Posterior vena cava (tissue), 2 donors: ENCODE measurements around the gene TP53AIP1. TPM values are rescaled to one million over a fixed set of nuclear protein-coding genes. Genes with fewer than 3 reads are reported as not detected.
A peak's percentile ranks its signal among the peaks of the same experiment; 100 is the strongest.

Experiments
- DNase-seq: peaks from one replicate; pipeline ENCODE4 v3.0.0-alpha.2; 2020; ENCODE audit warnings: low spot score
- intact Hi-C, 2 donors: fragments of 100-400 bp; cut with DNase I; formaldehyde crosslinking; loops; one replicate each; pipeline versions ENCODE4 v1.14.1 to v1.14.2; 2022 to 2023
- long read RNA-seq, 2 donors: library from polyadenylated mRNA; unstranded; transcript quantifications; one replicate each; pipeline ENCODE4 v2.0.0, GENCODE V29; 2020 to 2021
- total RNA-seq, 2 donors: library from RNA; stranded (reverse); fragmentation: NEBNext Ultra II Directional; extraction: Animal tissue kit (Norgen Biotek cat#: 25700); gene quantifications; one replicate each; pipeline ENCODE4 v1.2.1, GENCODE V29; 2021
- donor health status: DM: yes; HTN: yes; CAD: no.
- donor health status: DM: yes; HTN: yes; CAD: no.

Gene TP53AIP1, protein sequence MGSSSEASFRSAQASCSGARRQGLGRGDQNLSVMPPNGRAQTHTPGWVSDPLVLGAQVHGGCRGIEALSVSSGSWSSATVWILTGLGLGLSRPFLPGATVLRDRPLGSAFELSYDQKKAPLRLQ
- not detected for total RNA-seq
- long read RNA-seq, donor 1: 0 reads
- long read RNA-seq, donor 2: 0 reads

DNA sequence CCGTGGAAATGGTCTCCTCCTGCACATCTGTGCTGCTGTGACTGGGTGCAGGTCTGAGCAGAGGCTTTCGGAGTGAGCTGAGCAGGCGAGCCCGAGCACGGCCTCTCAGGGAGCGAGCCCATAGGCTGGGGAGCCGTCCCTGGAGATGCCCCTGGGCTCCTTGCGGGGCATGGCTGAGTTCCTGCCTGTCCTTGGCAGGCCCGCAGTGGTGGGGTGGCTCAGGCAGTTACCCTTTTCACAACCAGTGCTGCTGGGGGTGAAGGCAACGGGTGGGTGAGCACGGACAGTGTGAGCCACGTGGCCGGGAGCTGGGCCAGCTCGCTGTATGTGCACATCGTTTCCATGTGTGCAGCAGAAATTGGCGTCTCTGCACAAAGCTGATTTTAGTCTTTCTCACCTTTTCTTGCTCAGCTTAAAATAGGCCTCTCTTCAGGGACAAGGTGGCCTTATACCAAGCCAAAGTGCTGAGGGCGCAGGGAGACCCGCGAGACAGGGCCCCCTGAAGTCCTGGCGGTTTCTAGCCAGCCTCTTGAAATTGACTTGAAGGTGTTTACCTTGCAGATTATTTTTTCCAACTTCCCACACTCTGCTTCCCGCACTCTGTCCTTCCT is at the start of gene TP53AIP1:
Gene TP53AIP1 (minus strand): TSS at position 55 of the 611 bp plus-strand sequence. CDS start 5,053 bp downstream, outside the sequence.
- DNase-seq: peak; percentile 66
- intact Hi-C loops: no loop called here

DNA sequence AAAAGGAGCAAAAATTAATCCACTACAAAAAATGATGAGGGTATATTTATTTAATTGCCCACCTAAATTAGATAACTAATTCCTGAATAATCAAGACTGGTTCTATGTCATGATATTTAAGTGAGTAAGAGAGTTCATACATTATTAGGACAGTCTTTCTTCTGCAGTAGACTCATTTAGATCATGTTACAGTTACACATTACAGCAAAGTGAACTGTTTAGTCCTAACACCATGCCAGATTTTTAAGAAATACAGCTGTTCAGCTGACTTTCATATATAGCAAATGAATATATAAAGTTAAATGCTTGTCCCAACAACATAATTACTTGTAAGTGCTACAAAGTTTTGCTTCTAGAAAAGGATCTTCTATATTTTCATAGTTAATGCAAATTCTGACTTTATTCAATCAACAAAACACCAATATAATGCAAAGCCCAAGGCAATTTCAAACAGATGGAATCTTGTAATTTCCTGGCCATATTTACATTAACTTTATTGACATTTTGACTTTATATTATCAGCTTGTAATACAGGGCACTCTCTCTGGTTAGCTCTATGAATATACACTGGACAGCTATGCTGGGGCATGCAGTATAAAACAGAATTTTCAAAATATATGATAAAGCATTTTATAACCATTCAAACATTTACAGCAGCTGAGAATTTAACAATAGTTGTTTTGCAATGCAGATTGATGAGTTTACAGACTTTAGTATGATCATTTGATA is 45.7 kb upstream of the TP53AIP1 start:
- DNase-seq: no peak
- intact Hi-C loops: no loop called here

DNA sequence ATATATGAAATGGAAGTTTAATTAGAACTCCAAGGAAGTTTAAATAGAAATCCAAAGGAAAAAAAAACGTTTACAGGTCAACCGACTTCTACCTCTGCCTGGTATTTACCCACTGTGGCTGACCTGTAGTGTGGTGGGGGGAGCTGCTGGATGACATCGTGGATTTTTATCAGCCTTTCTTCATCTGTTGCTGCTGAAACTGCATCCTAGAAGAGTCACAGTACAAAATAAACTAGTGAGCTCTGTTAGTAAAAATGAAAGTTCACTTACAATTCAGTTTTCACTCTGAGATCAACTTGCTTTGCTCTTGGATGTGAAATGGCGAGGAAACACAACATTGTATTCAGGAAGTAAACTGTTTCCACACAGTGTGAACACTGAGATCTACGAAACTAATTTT is 43.2 kb upstream of the TP53AIP1 start:
- intact Hi-C loops: no loop called here
- no peak for DNase-seq

DNA sequence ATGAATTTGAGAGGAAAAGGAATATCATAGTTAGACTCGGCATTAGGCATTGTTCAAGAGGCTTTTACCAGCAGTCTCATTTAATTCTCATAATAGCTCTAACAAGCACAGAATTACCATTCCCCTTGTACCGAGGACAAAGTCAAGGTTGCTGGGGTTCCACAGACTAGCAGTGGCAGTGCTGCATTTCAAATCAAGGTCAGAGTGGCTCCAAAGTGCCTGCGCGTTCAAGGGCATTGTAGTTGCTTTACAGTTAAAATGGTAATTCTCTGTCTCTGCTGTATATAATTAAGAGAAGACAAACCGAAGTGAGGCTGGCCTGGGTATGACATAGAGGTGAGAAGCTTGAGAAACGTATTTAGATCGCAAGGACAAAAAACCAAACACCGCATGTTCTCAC is 40.4 kb upstream of the TP53AIP1 start:
- no peak for DNase-seq
- intact Hi-C loops: no loop called here

DNA sequence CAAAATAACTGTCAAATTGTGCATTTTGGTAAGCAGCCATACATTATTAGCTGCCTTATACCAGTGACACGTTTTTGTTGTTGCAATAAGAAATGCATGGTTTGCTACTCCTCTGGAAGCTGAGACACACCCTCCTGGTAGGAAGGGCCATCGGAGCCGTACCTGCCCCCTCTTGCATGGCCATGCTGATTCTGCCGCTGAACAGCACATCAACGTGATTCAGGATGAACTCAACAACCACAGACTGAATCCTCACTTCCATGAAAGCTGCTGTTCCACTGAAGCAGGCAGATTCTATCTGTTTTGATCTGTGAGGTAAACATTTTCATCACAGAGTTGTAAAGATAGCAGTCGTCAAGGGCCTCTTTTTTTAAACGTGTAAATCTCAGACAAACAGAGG is 38.6 kb upstream of the TP53AIP1 start:
- intact Hi-C loops: no loop called here
- no peak for DNase-seq

DNA sequence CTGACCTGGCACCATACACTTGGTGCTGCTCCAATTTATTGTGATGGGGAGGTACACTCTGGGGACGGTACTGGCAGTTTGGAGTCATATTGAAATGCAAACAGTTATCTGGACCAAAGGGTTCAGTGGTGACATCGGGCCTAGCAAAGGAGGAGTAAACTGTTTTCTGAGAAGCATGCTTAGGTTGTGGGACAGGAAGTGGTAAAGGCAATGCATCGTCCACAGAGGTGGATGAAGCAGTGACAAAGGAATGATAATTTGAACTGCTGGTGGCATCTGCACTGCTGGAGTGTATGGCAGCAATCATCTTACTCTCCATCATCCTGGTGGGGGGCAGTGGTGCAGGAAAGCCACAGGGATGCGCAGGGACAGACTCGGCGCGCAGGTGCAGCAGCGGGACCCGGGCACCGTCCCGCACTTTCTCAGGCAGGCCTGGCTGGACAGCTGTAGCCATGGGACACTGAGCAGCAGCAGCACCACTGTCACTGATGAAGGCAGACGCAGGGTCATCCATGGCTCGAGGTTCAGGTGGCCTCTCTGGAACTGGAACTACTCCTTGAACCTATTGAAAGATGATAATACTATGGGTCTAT is 28.0 kb upstream of the TP53AIP1 start:
- intact Hi-C loops: no loop called here
- DNase-seq: no peak

DNA sequence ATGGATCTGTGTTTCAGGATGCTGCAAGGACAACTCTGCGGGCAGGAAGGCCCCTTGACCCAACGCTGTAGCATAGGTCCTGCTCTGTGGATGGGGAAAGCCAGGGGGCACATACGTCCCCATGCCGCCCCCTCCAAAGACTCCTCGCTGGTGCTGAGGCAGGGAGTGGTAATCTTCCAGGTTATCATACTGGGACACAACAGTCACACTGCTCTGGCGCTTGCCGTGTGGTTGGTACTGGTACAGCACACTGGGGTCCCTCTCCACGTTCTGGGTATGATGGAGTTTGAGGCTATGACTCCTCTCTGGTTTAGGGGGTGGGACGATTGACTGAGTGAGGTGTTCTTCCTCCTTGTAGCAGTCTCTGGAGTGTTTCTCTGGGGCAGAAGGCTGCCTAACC is 26.2 kb upstream of the TP53AIP1 start:
- intact Hi-C loops: no loop called here
- no peak for DNase-seq

DNA sequence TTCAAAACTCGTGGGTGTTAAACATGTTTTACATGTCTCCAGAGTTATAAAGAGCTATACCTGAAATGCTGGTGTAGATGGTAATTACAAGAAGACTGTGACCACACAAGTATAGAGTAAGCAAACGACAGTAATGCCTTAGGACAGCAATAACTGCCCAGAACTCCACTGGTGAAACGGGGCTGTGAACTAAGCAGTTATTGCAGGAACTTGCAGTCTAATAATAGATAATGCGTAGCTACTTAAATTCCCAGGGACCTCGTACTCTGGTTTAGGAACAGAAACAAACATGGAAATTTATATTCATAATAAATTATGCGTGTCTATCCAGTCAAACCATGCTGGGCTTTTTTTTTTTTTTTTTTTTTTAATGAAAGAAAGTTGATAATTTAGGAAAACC is 24.9 kb upstream of the TP53AIP1 start:
- no peak for DNase-seq
- intact Hi-C loops: no loop called here

DNA sequence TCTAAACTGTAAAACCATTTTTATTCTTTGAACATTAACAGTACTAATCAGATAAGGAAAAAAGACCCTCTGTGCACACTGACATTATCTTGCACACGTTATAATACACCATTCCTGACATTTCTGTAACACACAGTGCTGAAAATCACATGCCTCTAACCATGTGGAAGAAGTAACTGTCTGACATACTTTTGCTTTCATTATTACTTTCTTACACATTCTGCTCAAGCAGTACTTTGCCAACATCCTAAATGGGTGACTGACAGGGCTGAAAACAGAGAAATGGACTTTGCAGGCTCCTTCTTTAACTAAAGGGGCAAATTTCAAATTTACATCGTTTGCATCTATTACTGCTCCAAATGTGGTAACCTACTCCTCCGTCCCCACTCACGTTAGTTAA is 22.8 kb upstream of the TP53AIP1 start:
- intact Hi-C loops: no loop called here
- DNase-seq: no peak

DNA sequence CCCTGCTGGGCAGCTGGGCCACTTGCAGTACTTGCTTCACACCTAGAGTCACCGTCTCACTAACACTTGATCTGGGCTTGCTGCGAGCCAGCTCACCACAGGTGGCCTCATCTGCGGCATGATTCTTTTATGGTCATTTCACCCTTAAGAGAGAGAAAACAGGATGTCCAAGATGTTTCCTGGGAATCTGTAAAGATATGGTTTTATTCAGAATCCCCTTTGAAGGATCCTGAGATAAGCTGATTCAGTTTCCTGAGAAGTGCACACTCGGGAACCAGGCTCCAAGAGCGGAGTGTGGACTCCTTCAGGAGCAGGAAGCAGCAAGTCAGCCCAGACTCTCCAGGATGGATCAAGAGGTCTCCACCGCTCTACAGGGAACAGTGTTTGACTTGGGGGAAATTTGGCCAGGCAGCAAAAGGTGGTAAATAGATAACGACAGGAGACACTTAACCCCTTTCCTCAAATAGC is 21.8 kb upstream of the TP53AIP1 start:
- intact Hi-C loops: no loop called here
- DNase-seq: no peak

DNA sequence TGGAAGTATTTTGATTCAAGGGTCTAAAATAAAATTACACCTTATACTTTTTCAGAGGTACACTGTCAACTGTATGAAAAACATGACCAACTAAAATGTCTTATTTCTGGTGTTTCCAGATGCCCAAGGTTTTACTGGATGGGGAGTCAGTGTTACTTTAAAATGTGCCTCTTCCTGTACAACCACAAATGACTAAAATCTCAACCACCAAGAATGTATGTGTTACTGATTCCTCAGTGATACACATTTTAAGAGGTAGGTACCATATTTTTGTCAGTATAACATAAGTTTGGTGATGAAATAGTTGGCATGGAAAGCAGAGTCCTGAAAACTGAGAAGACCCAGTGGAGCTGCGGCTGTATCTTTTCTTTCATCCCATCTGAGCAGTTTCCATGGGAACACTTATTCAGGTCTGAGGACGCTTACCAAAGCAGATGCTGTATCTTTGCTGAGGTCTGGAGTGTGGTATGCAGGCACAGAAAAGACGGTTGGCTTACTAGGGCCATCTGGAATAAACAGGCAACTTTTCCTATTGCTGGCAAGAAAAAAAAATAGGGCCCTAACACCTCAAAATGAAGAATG is 21.2 kb upstream of the TP53AIP1 start:
- intact Hi-C loops: no loop called here
- no peak for DNase-seq

DNA sequence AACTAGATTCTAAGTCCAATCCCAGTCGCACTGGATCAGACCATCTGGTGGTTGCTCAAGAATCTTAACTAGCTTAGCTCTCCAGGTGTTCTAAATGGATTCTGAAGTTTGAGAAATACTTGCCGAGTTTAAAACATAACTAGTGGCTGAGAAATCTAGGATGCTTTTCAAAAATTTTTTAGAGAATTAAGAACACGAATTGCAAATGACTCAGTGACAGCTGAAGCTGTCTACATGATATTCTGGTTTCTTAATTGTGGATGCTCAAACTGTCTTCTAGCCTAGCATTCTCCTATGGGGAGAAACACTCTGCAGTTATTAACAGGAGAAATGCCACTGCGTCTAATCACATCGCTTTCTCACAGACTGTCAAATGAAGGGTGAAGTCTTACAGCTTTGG is 20.2 kb upstream of the TP53AIP1 start:
- intact Hi-C loops: no loop called here
- DNase-seq: no peak

DNA sequence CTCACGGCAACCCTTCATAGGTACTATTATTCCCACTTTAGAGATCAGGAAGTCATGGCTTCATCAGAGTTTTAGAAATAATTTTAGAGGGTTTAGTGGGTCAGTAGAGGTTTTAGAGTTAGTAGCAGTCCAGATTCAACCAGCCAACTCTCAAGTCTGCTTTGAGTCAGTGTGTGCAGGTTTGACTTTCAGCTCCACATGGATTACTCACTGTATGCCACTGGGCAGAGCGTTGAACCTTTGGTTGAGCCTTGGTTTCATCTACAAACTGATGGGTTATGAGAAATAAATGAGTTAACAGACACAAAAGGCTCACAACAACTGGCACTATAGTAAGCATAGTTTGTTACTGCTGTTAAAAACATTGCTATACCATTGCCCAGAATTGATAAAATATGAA is 19.0 kb upstream of the TP53AIP1 start:
- DNase-seq: no peak
- intact Hi-C loops: no loop called here

DNA sequence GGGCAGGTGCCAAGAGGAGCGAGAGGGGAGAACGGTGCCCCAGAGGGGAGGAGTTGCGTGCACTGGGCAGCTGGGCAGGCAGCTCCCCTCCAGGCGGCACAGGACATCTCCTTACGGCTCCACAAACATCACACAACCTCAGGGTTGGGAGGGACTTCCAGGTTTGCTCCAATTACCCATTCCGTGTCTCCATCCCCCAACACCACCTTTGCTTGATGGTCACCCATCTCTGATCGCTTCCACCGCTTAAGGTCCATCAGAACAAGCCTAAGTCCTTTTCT is 14.5 kb upstream of the TP53AIP1 start:
- intact Hi-C loops: loop anchor here (1.0 to 2.0 kb wide), 2 partner anchors 73 to 74 kb away; no protein-coding TSS in a partner anchor
- DNase-seq: no peak

DNA sequence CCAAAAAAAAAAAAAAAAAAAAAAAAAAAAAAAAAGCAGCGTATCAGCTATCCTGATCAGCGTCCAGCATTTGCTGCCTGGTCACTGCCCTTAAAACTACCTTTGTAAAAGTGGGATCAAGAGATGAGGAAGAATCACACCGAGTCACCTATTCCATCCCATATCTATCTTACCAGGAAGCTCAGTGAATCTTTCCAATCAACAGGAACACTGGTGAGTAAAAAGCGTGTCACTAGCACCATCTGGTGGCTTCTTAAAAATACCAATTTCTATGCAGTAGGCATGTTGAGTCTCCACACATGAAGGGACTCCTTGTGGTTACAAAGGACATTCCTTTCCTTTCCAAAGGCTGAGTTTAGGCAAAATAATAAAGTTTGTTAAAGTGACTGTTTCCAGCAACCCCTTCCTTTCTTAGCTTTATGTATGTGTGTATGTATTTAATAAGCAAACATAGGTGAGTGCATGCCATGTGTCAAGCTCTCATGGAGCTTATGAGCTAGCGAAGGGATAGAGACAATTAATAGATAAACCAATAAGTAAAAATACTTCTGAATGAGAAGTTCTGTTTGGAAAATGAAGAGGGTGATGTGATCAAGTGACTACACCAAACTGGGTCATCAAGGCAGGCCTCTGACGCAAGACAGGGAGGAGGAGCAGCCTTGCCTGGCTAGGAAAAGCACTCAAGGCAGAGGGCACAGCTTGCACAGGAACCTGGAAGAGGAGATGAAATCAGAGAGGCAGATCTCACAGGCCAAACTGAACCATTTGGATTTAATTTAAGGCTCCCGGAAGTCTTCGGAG is 13.9 kb upstream of the TP53AIP1 start:
- intact Hi-C loops: loop anchor here (1.0 to 2.0 kb wide), 2 partner anchors 72 to 74 kb away; no protein-coding TSS in a partner anchor
- no peak for DNase-seq

DNA sequence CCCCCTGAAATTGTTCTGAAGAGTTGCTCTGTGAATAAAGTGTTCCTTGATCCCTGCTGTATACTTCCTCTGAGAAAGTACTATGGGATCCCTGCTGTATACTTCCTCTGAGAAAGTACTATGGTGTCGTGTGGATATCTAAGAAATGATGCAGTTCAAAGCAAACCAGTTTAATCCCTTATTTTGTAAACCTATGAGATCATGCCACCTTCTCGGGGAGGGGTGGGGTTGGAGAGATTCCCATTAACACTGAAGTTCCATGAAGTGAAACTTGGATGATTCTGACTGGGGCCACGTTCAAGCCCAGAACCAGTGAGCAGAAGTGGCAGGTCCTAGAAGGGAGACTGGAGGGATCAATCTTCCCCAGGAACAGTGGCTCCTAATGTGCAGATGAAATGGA is 13.0 kb upstream of the TP53AIP1 start:
- intact Hi-C loops: loop anchor here in 1 of 2 donors (2.0 kb wide), 1 partner anchor 73 kb away; no protein-coding TSS in a partner anchor
- no peak for DNase-seq

DNA sequence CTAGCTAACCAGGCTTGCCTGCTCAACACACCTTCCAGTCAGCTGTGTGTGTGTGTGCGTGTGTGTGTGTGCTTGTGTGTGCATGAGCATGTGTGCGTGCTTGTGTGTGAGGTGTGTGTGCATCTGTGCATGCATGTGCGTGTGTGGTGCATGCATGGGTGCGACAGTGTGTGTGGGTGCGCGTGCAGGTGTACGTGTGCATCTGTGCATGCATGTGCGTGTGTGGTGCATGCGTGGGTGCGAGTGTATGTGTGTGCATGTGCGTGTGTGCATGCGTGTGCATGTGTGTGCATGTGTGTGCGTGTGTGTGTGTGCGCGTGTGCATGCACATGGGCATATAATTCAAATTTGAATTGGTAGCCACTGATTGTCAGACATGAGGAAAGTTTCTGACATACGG is 10.5 kb upstream of the TP53AIP1 start:
- DNase-seq: no peak
- intact Hi-C loops: no loop called here

DNA sequence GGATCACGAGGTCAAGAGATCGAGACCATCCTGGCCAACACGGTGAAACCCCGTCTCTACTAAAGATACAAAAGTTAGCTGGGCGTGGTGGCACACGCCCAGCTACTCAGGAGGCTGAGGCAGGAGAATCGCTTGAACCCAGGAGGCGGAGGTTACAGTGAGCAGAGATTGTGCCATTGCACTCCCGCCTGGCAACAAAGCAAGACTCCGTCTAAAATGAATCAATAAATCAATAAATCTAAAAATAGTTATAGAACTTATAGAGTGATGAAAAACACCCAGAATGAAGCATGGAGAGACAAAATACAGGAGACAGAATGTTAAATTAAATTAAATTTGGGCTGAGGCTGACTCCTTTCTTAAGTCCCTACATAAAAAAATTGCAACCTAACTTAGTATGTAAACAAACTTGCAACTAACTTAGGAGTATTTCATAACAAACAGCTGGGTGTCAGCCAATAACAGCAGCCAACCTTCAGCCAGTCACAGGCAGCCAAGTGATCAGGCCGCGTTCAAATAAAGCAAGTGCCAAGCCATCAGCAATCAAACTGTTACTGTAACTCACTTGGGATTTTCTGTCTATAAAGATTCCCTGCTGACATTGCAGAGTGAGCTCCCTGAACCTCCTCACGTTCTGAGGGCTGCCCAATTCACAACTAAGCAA is 7.3 kb upstream of the TP53AIP1 start:
- intact Hi-C loops: no loop called here
- DNase-seq: no peak

DNA sequence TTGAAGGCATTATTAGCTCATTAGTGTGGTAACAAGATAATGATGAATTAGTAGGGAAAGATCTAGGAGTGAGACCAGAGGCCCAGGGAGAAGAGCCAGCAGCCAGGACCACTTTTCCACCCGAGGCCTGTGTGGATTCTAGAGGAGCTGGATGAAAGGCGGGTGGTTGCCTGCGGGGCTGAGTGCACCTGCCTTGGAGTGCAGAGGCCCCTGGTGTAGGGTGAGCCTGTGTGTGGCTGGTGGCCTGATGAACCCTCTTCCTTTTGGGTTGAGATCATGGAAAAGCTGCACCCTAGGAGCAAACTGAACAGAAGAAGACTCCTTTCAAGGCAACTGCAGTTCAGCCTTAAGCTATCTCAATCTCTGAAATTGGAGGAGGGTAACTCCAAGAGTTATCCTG is 5.9 kb upstream of the TP53AIP1 start:
- peak; percentile 30 for DNase-seq
- intact Hi-C loops: no loop called here
